G401.6 (cell line): ENCODE results near the gene PIM1.
"Not testable (repeated sequence)": the region's sequence is repeated elsewhere in the genome, so short reads cannot be mapped to it uniquely, and the experiment has no call there.

Experiments used
- FAIRE-seq: peaks from 2 replicates; lab custom pipeline; 2012; peaks lifted over from hg19 to GRCh38; lab: Jason Lieb, UNC

Gene PIM1

DNA sequence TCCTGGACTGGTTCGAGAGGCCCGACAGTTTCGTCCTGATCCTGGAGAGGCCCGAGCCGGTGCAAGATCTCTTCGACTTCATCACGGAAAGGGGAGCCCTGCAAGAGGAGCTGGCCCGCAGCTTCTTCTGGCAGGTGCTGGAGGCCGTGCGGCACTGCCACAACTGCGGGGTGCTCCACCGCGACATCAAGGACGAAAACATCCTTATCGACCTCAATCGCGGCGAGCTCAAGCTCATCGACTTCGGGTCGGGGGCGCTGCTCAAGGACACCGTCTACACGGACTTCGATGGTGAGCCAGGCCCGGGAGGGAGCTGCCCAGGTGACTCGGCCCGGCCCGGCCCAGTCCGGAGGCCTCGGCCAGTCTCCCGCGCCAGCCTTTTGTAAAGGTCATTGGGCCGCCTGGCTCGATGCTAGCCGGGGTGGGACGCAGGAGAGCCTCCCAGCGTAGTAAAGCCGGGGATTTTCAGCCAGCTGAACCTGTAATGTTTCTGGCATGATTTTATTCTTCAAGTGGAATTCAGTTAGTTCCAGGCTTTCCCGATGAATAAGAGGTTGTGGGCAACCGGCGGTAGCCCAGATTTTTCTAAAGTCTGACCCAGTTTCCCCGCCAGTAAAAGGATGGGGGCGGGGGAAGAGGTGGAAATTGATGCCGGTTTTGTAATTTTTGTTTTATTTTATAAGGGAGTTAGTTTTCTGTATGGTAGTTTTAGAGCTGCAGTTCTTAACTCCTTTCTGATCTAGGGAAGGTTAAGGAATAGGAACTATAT lies 1.4 kb downstream of the PIM1 start:
- no peak for FAIRE-seq

DNA sequence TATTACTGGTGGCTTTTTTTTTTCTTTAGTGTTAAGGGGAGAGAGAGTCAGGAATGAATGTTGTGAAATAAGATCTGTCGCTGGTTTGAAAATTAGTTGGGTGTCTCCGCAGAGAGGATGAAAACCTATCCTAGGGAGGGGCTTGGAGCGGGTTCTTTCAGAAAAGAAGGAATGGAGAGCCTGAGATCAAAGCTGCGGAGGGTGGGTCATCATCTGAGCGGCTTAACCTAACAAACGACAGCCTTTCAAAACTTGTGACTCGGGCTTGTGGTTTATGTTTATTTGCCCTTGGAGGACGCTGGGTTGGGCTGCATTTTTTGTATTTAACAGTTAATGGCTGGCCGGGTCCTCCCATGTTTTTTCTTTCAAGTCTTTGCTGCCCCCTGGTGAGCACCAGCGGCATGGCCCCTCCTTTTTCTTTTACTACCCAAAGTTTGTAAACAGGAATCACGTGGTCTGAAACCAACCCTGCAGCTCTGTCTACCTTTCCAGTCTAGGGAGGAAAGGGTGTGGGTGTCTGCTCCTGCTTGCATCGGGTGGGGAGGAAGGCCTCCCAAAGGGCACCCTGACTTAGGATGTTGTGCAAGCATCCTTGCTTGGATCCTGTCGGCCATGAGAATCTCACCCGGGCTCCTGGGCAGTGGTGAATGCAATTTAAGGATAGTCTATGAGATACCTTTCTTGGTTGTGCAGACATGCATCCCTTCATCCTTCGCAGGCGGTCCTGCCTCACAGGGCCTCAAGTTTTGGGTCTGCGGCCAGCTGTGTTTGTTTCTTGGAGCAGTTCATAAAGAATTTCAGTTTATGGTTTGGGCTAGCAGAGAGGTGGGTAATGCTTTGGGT lies 2.2 kb downstream of the PIM1 start:
- FAIRE-seq, result peak; percentile 96

DNA sequence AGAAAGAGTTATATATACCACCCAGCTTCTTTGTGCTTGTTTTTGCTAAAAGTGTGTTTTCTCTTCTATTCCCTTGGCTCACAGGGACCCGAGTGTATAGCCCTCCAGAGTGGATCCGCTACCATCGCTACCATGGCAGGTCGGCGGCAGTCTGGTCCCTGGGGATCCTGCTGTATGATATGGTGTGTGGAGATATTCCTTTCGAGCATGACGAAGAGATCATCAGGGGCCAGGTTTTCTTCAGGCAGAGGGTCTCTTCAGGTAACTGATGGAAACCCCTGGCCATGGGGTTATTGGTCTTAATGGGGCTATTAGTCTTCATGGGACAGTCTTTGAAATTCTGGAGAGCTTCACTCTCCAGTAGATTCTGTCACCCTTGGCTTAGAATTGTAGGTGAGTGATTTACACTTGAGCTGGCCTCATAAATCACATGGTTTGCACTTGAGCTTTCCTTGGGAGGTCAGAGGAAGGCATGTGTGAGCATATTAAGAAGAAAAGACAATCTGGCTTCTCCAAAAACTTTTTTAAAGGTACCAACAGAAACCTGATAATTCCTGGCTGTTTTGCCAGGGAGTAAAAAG lies 3.0 kb downstream of the PIM1 start:
- no peak for FAIRE-seq

DNA sequence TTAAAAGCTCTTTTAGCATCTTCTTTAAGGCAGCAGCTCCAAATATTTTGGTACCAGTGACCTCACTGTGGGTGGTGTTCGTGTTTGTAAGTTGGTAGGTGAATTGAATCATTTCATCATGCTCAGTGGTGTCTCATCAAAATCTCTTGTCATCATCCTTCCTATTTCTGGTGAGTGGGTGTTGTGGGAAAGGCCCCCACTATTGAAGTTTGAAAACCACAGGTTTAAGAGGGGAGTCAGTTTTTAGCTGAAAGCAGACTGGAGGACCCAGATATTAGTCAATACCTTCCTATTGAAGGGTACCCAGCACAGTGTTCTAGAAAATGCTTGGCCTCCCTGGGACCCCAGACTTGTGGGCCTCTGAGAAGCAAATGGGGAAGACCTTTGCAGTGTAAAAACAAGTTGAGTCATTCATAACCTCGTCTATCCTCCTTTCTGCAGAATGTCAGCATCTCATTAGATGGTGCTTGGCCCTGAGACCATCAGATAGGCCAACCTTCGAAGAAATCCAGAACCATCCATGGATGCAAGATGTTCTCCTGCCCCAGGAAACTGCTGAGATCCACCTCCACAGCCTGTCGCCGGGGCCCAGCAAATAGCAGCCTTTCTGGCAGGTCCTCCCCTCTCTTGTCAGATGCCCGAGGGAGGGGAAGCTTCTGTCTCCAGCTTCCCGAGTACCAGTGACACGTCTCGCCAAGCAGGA lies 3.7 kb downstream of the PIM1 start:
- FAIRE-seq, result no peak

DNA sequence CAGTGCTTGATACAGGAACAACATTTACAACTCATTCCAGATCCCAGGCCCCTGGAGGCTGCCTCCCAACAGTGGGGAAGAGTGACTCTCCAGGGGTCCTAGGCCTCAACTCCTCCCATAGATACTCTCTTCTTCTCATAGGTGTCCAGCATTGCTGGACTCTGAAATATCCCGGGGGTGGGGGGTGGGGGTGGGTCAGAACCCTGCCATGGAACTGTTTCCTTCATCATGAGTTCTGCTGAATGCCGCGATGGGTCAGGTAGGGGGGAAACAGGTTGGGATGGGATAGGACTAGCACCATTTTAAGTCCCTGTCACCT lies 4.2 kb downstream of the PIM1 start:
- no peak for FAIRE-seq

DNA sequence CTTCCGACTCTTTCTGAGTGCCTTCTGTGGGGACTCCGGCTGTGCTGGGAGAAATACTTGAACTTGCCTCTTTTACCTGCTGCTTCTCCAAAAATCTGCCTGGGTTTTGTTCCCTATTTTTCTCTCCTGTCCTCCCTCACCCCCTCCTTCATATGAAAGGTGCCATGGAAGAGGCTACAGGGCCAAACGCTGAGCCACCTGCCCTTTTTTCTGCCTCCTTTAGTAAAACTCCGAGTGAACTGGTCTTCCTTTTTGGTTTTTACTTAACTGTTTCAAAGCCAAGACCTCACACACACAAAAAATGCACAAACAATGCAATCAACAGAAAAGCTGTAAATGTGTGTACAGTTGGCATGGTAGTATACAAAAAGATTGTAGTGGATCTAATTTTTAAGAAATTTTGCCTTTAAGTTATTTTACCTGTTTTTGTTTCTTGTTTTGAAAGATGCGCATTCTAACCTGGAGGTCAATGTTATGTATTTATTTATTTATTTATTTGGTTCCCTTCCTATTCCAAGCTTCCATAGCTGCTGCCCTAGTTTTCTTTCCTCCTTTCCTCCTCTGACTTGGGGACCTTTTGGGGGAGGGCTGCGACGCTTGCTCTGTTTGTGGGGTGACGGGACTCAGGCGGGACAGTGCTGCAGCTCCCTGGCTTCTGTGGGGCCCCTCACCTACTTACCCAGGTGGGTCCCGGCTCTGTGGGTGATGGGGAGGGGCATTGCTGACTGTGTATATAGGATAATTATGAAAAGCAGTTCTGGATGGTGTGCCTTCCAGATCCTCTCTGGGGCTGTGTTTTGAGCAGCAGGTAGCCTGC lies 4.8 kb downstream of the PIM1 start:
- no peak for FAIRE-seq

DNA sequence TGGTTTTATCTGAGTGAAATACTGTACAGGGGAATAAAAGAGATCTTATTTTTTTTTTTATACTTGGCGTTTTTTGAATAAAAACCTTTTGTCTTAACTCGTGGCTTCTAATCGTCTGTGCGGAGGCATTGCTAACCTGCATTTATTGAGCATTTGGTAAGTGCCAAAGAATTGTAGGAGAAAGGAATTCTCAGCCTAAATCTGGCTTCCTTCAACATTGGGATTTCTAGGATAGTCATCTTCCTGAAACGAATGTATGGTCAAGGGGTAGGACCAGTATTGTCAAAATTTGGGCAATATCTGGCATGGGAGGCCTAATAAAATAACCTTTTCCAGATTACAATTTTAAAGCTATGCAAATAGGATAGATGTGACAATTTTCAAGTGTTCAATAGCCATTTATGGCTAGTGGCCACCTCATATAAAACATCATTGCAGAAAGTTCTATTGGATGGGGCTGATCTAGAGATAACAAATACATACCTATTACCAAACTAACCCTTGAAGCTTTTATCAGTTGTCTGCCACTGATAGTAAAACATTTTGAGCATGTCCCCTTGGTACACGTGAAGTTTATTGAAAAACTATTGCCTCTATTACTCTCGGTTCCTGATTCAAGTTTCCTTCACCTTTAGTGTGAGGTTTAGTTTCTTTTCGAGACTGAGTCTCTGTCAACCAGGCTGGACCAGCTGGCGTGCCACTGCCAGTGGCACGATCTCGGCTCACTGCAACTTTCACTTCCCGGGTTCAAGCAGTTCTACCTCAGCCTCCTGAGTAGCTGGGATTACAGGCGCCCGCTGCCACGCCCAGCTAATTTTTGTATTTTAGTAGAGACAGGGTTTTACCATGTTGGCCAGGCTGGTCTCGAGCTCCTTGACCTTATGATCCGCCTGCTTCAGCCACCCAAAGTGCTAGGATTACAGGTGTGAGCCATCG lies 5.6 kb downstream of the PIM1 start:
- FAIRE-seq, result no peak

DNA sequence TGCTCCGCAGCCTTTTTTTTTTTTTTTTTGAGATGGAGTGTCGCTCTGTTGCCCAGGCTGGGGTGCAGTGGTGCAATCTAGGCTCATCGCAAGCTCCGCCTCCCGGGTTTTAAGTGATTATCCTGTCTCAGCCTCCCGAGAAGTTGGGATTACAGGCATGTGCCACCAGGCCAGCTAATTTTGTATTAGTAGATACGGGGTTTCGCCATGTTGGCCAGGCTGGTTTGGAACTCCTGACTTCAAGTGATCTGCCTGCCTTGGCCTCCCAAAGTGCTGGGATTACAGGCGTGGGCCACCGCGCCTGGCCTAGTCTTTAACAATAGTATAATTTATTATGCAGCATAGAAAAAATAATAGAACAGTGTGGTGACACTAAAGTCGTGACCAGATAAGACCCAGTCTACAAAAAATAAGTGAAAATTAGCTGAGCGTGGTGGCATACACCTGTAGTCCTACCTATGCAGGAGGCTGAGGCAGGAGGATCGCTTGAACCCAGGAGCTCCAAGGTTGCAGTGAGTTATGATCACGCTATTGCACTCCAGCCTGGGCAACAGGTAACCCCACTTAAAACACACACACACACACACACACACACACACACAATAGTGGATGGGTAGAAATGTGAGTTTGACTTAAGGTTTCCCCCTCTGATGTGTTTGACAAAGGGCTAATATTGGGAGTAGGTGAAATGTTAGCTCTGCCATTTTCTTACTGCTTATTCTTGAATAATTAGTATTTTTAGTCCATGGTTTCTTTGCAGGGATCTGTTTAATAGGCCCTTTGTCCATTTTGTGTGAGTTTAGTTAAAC lies 6.5 kb downstream of the PIM1 start:
- FAIRE-seq, result no peak

DNA sequence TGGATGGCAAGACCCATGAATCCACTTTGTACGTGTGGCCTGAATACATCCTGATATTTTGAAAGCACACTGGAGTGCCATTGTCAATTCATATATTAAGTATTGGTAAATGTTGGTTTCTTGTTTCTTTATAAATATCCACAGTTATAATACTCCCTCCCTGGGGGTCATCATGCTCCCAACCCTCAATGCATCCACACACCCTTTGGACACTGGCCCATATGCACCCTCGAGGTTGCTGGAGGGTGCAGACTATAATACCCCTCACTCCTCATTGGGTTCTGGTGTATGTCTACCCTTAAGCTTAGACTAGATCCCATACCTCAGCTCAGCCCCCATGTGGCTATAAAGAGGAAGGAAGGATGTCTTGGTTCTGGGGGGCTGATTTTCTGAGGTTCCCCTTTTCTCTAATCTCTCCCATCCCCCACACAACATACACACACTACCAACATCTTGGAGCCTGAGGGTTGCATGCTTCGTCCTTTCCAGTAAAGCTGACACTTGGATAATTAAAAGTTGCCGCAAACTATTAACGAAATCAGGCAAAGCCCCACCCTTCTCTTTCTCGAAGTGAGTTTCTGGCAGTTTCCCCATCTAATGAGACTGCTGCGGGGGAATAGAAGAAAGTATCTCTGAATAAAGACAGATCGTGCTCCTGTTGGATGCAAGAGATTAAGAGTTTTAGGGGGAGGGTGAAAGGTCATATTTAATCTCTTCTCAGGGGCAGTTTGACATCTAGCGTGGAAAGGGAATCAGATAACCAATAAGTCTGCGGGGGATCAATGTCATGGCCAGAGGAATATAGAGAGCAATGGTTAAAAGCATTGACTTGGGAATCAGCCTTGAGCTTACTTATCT lies 7.4 kb downstream of the PIM1 start:
- no peak for FAIRE-seq

DNA sequence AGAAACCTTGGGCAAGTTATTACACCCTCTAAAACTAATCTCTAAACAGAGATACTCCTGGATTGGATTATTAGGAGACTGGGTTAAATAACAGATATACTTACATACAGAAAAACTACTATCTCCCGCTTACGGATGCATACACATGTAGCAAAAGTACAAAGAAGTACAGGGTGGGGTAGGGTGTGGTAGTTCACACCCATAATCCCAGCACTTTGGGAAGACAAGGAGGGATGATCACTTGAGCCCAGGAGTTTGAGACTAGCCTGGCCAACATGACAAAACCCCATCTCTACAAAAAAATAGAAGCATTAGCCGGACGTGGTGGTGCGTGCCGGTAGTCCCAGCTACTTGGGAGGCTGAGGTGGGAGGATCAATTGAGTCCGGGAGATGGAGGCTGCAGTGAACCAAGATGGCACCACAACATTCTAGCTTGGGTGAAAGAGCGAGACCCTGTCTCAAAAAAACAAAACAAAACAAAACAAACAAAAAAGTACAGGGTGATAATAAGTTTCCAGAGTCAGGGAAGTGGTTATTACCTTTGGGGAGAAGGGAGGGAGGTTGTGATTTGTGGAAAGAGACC lies 8.1 kb downstream of the PIM1 start:
- FAIRE-seq, result no peak

DNA sequence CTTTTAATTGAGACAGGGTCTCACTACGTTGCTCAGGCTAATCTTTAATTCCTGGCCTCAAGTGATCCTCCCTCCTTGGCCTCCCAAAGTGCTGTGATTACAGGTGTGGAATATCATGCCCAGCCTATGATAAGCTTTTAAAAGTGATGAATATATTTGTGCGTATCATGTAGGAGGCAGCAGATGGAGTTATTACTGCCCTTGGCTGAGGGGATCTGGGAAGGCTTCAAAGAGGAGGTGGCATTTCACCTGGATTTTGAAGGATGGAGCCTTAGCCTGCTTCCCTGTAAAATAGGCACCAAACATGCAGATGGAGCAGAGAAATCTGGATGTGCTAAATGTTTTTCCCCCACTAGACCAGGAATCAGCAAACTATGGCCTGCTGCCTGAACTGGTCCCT lies 10.1 kb downstream of the PIM1 start:
- no peak for FAIRE-seq

DNA sequence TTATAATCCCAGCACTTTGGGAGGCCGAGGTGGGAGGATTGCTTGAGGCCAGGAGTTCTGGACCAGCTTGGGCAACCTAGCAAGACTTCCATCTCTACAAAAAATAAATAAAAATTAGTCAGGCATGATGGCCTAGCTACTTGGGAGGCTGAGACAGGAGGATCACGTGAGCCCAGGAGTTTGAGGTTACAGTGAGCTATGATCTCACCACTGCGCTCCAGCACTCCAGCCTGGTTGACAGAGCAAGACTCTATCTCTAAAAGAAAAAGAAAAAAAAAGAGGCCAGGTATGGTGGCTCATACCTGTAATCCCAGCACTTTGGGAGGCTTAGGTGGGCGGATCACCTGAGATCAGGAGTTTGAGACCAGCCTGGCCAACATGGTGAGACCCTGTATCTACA lies 10.7 kb downstream of the PIM1 start:
- FAIRE-seq, result not testable (repeated sequence)

DNA sequence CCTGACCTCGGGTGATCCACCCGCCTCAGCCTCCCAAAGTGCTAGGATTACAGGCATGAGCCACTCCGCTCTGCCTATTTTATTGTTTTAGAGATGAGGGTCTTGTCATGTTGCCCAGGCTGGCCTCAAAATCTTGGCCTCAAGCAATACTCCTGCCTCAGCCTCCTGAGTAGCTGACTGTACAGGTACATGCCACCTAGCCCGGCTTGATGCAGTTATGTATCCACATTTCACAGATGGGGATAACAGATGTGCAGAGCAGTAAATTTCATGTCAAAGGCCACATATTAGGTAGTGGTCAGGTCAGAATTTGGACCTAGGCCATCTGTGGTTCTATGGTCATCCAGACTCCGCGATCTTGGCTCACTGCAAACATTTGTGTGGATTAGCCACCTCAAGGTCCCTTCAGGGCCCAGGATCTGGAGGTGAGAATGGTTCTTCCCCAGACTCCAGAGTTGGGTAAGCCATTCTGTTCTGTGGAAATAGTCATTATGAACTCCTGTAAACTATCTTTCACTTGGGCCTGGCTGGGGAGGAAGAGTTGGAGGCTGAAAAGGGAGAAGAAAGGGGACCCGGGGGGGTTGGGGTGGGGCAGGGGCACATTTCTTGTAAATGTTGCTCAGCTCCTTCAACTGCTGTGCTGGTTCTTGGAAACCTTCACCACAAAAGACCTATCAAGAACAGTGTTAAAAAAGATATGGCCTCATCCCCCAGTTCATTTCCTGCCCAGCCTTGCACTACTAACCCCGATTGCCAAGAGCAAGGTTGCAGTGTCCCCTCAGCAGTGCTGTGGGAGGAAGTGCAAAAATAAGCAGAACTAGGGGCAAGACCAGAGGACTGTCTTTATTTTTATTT lies 13.0 kb downstream of the PIM1 start:
- FAIRE-seq, result no peak

DNA sequence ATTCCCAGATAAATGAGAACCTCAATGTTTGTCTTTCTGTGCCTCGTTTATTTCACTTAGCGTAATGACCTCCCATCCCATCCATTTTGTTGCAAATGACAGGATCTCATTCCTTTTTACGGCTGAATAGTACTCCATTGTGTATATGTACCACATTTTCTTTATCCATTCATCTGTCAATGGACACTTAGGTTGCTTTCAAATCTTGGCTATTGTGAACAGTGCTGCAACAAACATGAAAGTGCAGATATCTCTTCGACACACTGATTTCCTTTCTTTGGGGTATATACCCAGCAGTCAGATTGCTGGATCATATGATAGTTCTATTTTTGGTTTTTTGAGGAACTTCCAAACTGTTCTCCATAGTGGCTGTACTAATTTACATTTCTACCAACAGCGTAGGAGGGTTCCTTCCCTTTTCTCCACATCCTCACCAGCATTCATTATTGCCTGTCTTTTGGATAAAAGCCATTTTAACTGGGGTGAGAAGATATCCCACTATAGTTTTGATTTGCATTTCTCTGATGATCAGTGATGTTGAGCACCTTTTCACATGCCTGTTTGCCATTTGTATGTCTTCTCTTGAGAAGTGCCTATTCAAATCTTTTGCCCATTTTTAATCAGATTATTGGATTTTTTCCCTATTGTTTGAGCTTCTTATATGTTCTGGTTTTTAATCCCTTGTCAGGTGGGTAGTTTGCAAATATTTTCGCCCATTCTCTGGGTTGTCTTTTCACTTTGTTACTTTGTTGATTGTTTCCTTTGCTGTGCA lies 16.2 kb downstream of the PIM1 start:
- not testable (repeated sequence) for FAIRE-seq

DNA sequence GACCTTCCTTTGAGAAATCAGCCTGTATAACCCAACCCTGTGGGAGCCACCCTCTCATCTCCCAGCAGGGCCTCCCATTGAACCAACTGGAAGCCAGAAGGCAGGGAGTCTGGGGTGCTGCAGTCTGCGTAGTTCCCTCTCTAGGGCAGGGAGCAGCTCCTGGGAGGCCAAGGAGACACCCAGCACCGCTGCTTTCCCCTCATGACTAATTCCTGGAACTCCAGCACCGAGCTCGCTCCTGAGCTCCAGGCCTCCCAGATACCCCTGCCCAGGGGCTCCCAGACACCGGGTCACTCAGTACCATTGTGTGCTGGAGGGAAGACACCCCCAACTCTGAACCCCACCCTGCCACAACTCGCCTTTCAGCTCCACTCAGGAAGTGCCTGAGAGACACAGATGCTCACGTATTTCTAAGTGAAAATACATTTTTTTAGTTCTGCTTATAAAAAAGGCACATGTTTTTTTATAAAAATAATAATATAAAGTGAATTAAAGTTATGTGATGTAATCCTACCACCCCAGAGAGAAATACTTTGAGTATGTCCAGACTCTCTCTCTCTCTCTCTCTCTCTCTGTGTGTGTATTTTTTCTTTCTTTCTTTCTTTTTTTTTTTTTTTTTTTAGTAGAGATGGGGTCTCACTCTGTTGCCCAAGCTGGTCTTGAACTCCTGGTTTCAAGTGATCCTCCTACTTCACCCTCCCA lies 17.5 kb downstream of the PIM1 start:
- no peak for FAIRE-seq

DNA sequence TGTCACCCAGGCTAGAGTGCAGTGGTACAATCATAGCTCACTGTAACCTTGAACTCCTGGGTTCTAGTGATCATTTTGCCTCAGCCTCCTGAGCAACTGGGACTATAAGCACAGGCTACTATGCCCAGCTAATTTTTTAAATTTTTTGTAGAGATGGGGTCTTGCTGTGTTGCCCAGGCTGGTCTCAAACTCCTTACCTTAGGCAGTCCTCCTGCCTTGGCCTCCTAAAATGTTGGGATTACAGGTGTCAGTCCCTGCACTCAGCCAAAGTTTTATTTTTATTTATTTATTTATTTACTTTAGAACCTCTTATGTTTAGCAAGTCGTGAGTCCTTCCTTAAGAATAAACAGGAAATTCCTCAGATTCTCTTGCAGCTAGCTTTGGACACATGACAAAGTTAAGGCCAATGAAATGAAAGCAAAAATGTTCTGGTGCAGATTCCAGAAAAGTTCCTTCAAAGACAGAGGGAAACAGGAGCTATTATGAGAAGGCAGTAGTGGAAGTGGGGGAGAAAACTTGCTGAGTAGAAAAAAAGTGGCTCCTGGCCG lies 19.1 kb downstream of the PIM1 start:
- FAIRE-seq, result peak; percentile 31
